Natural killer cell treated with Interleukin-12 subunit alpha and Interleukin-12 subunit beta and Interleukin-15 and Interleukin-18, amount 100 ng/mL, for 72 hours (primary cell): ENCODE data around the gene SLC8A1. TPM values are rescaled to one million over a fixed set of nuclear protein-coding genes. Genes with fewer than 3 reads are reported as not detected.

Source experiments
- ATAC-seq, 2 donors: fragments of 150-1000 bp; cut with Tn5 transposase in 1 of 2; sonication (Bioruptor Pico), chemical (Tn5 transposase) in 1 of 2; 2 replicates each; pipeline ENCODE4 v1.10.0; 2021
- DNase-seq: peaks from one replicate; pipeline ENCODE4 v3.0.0; 2022; ENCODE audit warnings: low spot score
- H3K27ac Mint-ChIP-seq, 2 donors: 1 replicate in 1 of 2; 2 replicates in 1 of 2; pipeline ENCODE4 v1.8.0; 2022; ENCODE audit warnings: mixed read lengths in 2 of 2, mild to moderate bottlenecking in 1 of 2, moderate library complexity in 1 of 2
- H3K27me3 Mint-ChIP-seq, 2 donors: 1 replicate in 1 of 2; 2 replicates in 1 of 2; pipeline ENCODE4 v1.8.0; 2022; ENCODE audit warnings: mixed read lengths in 2 of 2
- H3K36me3 Mint-ChIP-seq: one replicate; pipeline ENCODE4 v1.8.0; 2022; ENCODE audit warnings: mixed read lengths
- H3K4me1 Mint-ChIP-seq, 2 donors: 1 replicate in 1 of 2; 2 replicates in 1 of 2; pipeline ENCODE4 v1.8.0; 2022; ENCODE audit warnings: low read depth in 2 of 2, mixed read lengths in 2 of 2, mild to moderate bottlenecking in 1 of 2
- H3K4me3 Mint-ChIP-seq: one replicate; pipeline ENCODE4 v1.8.0; 2022; ENCODE audit warnings: mixed read lengths
- H3K9me3 Mint-ChIP-seq: 2 replicates; pipeline ENCODE4 v1.8.0; 2022; ENCODE audit warnings: mixed read lengths
- total RNA-seq, 2 donors: library from RNA; stranded (reverse); gene quantifications; one replicate each; pipeline ENCODE4 v1.2.3, GENCODE V29; 2022

SLC8A1 gene
- total RNA-seq, 2 donors from 2014 or later, result not detected

DNA sequence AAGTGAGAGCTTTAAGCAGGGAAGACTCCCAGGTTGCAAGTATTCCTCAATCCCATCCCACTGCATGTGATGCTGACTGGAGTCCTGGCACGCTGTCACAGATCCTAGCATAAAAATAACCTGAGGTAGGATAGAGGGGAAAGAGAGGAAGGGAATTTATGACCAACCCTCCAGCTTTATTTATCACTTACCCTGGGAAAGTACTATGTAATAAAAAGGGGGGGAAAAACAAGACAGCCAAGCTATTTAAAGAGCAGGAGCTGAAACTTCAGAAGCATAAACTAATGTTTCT lies 122.2 kb downstream of the SLC8A1 start:
- H3K4me1 Mint-ChIP-seq, result no peaks in the 10 kb centered on the region
- H3K4me3 Mint-ChIP-seq, result no peak overlapping the region
- DNase-seq (no peak), ATAC-seq (no peak)
- no peaks in the 10 kb centered on the region for H3K27me3 Mint-ChIP-seq
- no peaks in the 10 kb centered on the region for H3K36me3 Mint-ChIP-seq
- H3K27ac Mint-ChIP-seq, result no peak overlapping the region
- H3K9me3 Mint-ChIP-seq, result peaks cover 5% of the 10 kb centered on the region

GRCh38 chr2:40325116-40325515 lies 126.8 kb downstream of the SLC8A1 start:
- Mint-ChIP-seq H3K4me1 (no peaks in the 10 kb centered on the region), H3K27ac (no peak overlapping the region), H3K36me3 (no peaks in the 10 kb centered on the region), H3K9me3 (peaks cover 5% of the 10 kb centered on the region), H3K4me3 (no peak overlapping the region), H3K27me3 (no peaks in the 10 kb centered on the region)
- no peak for DNase-seq
- no peak for ATAC-seq

DNA sequence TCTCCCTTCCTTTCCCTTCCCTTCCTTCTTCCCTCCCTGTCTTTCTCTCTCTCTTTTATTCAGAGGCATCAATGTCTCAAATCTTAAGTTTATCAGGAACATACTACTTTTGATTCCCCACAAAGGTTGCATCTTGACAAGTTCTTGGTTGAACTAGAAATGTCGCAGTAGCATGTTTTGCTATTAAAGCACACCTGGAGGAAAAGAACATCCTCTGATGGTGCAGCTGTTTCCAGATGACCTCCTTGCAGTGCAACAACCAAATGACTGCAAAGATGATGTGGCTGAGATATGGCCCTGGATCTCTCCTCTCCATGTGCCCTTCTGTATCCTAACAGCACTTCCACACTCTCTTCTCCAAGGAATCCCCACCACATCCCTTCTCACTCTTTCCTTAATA lies 127.2 kb downstream of the SLC8A1 start:
- Mint-ChIP-seq H3K4me3 (no peak overlapping the region), H3K4me1 (no peaks in the 10 kb centered on the region), H3K27ac (no peak overlapping the region), H3K9me3 (peaks cover 5% of the 10 kb centered on the region), H3K27me3 (no peaks in the 10 kb centered on the region), H3K36me3 (no peaks in the 10 kb centered on the region)
- ATAC-seq (no peak), DNase-seq (no peak)

DNA sequence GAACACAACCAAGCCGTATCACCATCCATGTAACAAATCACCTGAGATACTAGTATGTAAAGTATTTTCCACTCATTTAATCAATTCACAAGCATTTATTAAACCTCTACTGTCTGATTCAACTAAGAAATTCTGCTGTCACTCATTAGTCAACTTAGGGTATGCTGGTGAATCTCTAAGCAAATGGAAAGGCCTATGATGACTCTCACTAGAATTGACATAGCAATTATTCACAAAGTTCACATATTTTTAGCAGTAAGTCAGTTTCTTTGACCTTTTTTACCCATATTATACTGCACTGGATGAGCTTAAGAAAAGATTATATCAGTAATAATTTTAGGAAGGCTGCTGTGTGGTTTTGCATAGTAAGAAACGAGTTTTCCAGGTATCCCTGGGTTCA lies 130.1 kb downstream of the SLC8A1 start:
- Mint-ChIP-seq H3K27me3 (no peaks in the 10 kb centered on the region), H3K4me1 (no peaks in the 10 kb centered on the region), H3K9me3 (peaks cover 4% of the 10 kb centered on the region), H3K4me3 (no peak overlapping the region), H3K36me3 (no peaks in the 10 kb centered on the region), H3K27ac (no peak overlapping the region)
- DNase-seq (no peak), ATAC-seq (no peak)

DNA sequence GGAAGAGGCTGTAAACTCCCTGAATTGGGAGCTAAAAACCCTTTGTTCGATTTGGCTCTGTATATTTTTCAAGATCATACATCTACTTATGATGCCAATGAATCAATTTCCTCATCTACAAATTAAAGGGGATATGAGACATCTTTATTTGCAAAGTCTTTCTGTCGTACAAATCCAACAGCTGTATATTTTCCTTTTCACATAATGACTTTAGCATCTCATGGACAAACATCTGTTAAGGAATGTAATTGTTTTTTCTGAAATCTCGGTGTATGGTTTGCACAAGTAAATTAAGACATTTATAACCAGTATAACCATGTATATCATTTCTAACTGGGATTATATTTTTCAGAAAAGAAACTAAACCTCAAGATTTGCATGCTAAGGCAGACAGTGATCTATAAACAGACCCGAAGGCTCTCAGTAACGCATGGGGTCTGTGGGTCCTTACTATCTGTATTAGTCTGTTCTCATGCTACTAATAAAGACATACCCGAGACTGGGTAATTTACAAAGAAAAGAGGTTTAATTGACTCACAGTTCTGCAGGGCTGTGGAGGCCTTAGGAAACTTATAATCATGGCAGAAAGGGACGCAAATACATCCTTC lies 130.8 kb downstream of the SLC8A1 start:
- Mint-ChIP-seq H3K27ac (no peak overlapping the region), H3K27me3 (no peaks in the 10 kb centered on the region), H3K36me3 (no peaks in the 10 kb centered on the region), H3K4me1 (no peaks in the 10 kb centered on the region), H3K4me3 (no peak overlapping the region), H3K9me3 (peaks cover 4% of the 10 kb centered on the region)
- no peak for ATAC-seq
- no peak for DNase-seq

- Mint-ChIP-seq H3K27me3 (no peaks in the 10 kb centered on the region), H3K36me3 (no peaks in the 10 kb centered on the region), H3K27ac (no peak overlapping the region), H3K4me1 (no peaks in the 10 kb centered on the region), H3K4me3 (no peak overlapping the region), H3K9me3 (peaks cover 4% of the 10 kb centered on the region)
- ATAC-seq (no peak), DNase-seq (no peak)
Measured at GRCh38 chr2:40318921-40319320, 133.0 kb downstream of the SLC8A1 start.

DNA sequence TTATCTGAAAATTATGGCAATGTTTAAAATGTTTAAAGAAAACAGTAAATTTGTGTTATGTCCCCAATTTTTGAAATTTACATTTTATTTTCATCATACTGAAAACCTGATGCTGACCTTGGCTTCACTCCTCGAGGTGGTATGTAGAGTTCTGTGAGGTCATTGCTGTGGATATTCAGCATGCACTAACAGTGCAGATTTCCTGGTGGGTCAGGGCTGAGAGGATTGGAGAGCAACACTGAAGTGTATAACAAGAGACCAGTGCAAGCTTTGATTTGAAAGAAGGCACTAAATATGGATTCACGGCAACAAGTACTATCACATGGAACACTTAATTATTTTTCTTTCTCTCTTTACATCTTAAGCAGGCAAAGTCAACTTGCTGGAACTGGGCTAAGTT lies 134.1 kb downstream of the SLC8A1 start:
- H3K27ac Mint-ChIP-seq, result no peak overlapping the region
- H3K36me3 Mint-ChIP-seq, result no peaks in the 10 kb centered on the region
- ATAC-seq (no peak), DNase-seq (no peak)
- no peaks in the 10 kb centered on the region for H3K4me1 Mint-ChIP-seq
- H3K4me3 Mint-ChIP-seq, result no peak overlapping the region
- peaks cover 4% of the 10 kb centered on the region for H3K9me3 Mint-ChIP-seq
- H3K27me3 Mint-ChIP-seq, result no peaks in the 10 kb centered on the region

- peaks cover 4% of the 10 kb centered on the region for H3K9me3 Mint-ChIP-seq
- H3K36me3 Mint-ChIP-seq, result no peaks in the 10 kb centered on the region
- no peaks in the 10 kb centered on the region for H3K27me3 Mint-ChIP-seq
- no peaks in the 10 kb centered on the region for H3K4me1 Mint-ChIP-seq
- DNase-seq (no peak), ATAC-seq (no peak)
- H3K4me3 Mint-ChIP-seq, result no peak overlapping the region
- no peak overlapping the region for H3K27ac Mint-ChIP-seq
Measured at GRCh38 chr2:40317046-40317445, 134.8 kb downstream of the SLC8A1 start.

DNA sequence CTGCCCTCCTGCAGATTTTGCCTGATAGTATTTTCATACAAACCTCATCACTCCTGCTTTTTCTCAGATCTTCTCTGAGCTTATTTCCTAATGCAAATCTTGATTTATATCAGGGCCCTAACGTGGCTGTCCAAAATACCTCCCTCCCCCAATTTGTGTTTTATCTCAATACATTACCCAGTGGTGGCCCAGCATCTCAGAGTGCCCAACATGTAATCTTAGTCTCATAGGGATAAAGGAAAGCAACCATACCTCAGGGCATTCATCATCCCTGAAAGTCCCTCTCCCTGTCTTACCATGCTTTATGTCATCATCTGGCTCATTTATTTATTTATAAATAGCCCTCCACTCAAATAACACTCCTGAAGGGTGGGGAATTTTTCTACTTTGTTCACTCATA lies 135.3 kb downstream of the SLC8A1 start:
- no peaks in the 10 kb centered on the region for H3K36me3 Mint-ChIP-seq
- DNase-seq (no peak), ATAC-seq (no peak)
- no peak overlapping the region for H3K27ac Mint-ChIP-seq
- H3K9me3 Mint-ChIP-seq, result peaks cover 4% of the 10 kb centered on the region
- no peak overlapping the region for H3K4me3 Mint-ChIP-seq
- no peaks in the 10 kb centered on the region for H3K4me1 Mint-ChIP-seq
- H3K27me3 Mint-ChIP-seq, result no peaks in the 10 kb centered on the region

DNA sequence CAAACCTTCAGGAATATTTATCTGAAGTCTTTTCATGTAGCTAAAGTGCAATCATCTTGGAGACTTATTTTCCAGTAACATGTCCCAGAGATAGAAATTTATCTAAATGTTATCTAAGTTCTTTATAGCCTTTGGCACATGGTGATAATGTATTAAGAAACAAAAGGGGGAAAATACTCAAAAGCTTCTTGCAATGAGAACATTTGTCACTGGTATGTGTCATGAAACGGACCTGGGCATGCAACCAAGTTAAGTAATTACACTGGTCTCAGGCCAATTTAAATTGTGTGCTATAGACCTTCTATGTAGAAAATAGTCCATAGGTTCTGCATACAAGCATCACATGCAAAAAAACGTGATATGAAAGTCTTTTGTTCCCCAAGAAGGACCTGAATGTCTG lies 136.2 kb downstream of the SLC8A1 start:
- Mint-ChIP-seq H3K27me3 (no peaks in the 10 kb centered on the region), H3K4me3 (no peak overlapping the region), H3K27ac (no peak overlapping the region), H3K9me3 (peaks cover 4% of the 10 kb centered on the region), H3K36me3 (no peaks in the 10 kb centered on the region), H3K4me1 (no peaks in the 10 kb centered on the region)
- DNase-seq (no peak), ATAC-seq (no peak)

DNA sequence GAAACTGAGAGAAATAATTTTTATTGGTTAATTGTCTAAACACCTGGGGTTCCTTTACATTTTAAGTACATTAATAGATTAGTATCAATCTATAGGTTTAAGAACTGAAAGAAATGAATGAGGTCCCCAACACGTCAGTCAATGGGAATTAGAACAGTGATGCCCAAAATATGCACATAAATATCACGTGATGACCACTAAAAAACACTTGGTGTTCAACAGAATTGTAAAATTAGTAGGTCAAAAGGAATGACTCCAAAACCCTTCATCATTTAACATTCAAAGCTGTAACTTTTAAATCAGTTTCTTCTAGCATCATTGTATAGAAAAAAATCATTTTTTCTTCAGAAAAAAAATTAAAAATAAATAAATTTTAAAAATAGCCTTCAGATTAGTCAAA lies 140.9 kb downstream of the SLC8A1 start:
- H3K36me3 Mint-ChIP-seq, result no peaks in the 10 kb centered on the region
- no peak overlapping the region for H3K27ac Mint-ChIP-seq
- H3K4me3 Mint-ChIP-seq, result no peak overlapping the region
- DNase-seq (no peak), ATAC-seq (no peak)
- H3K4me1 Mint-ChIP-seq, result no peaks in the 10 kb centered on the region
- no peaks in the 10 kb centered on the region for H3K27me3 Mint-ChIP-seq
- H3K9me3 Mint-ChIP-seq, result peaks cover 3% of the 10 kb centered on the region

DNA sequence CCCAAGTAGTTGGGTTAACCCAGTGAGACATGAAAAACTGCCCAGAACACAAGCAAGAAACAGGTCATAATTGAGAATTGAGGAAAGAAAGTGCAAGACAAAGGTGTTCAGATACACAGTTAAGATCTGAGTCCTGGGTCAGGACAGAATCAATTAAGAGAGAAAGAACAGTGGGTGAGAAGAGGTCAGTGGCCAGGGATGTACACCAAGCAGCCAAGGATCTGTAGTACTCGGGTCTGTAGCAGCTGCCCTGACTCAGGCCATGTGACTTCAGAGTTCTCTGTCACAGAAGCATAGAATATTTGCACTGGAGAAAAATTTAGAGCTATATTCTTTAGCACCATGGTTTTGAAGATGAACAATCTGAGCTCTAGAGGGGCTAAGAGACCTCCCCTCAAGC lies 141.6 kb downstream of the SLC8A1 start:
- no peak for ATAC-seq
- H3K36me3 Mint-ChIP-seq, result no peaks in the 10 kb centered on the region
- H3K27ac Mint-ChIP-seq, result no peak overlapping the region
- no peak overlapping the region for H3K4me3 Mint-ChIP-seq
- no peaks in the 10 kb centered on the region for H3K4me1 Mint-ChIP-seq
- peaks cover 3% of the 10 kb centered on the region for H3K9me3 Mint-ChIP-seq
- H3K27me3 Mint-ChIP-seq, result no peaks in the 10 kb centered on the region
- DNase-seq, result no peak

- Mint-ChIP-seq H3K4me3 (no peak overlapping the region), H3K27ac (no peak overlapping the region), H3K4me1 (no peaks in the 10 kb centered on the region), H3K27me3 (no peaks in the 10 kb centered on the region), H3K9me3 (peaks cover 3% of the 10 kb centered on the region), H3K36me3 (no peaks in the 10 kb centered on the region)
- ATAC-seq (peak in 1 of 2 donors; percentile 40), DNase-seq (no peak)
Measured at GRCh38 chr2:40304340-40304739, 147.6 kb downstream of the SLC8A1 start.

DNA sequence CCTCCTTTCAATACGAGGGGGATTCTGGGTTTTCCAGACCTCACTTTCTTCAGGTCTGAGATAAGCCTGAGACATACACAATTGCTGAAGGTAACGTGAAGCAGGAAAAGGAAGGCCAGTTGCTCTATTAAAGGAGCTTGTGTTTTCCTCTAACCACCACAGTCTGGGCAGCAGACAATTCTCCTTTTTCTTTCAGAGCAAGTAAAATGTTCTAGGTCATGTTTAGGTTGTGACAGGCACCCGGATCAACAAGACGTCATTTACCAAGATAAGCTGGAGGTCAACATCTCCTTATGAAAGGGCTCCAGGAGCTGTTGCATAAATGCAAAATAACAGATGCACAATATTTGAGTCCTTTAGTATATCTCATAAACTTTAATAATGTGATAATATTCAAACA lies 148.1 kb downstream of the SLC8A1 start:
- no peak for DNase-seq
- H3K4me1 Mint-ChIP-seq, result no peaks in the 10 kb centered on the region

GRCh38 chr2:40302751-40303325 lies 149.1 kb downstream of the SLC8A1 start:
- H3K4me3 Mint-ChIP-seq, result no peak overlapping the region
- no peak for DNase-seq

More for the DNA sequence above, 148.1 kb downstream of the SLC8A1 start:
- no peak overlapping the region for H3K27ac Mint-ChIP-seq
- ATAC-seq, result no peak
- H3K9me3 Mint-ChIP-seq, result peaks cover 3% of the 10 kb centered on the region
- no peak overlapping the region for H3K4me3 Mint-ChIP-seq
- H3K36me3 Mint-ChIP-seq, result no peaks in the 10 kb centered on the region
- H3K27me3 Mint-ChIP-seq, result no peaks in the 10 kb centered on the region

More at GRCh38 chr2:40302751-40303325, 149.1 kb downstream of the SLC8A1 start:
- H3K27ac Mint-ChIP-seq, result no peak overlapping the region
- H3K27me3 Mint-ChIP-seq, result no peaks in the 10 kb centered on the region
- no peak for ATAC-seq
- no peaks in the 10 kb centered on the region for H3K36me3 Mint-ChIP-seq
- no peaks in the 10 kb centered on the region for H3K4me1 Mint-ChIP-seq
- H3K9me3 Mint-ChIP-seq, result peaks cover 3% of the 10 kb centered on the region
